MM.1S (cell line): ENCODE data around the gene CCR2.

ENCODE experiments used
- DNase-seq: peaks from one replicate; pipeline ENCODE4 v3.0.0-alpha.2; 2015
- H2AFZ ChIP-seq: fragments of 300-600 bp; sonication (generic); 2 replicates; pipeline ENCODE4 v1.6.0; 2016; ENCODE audit warnings: antibody characterized with exemption, low read length
- H3F3A ChIP-seq: fragments of 300-600 bp; sonication (generic); 2 replicates; pipeline ENCODE4 v1.6.1; 2016; ENCODE audit warnings: mild to moderate bottlenecking, antibody characterized with exemption, low read length, moderate library complexity, mixed read lengths; ENCODE audit not compliant: insufficient read depth
- H3K27ac ChIP-seq: fragments of 300-600 bp; sonication (generic); 2 replicates; pipeline ENCODE4 v1.5.1; 2016; ENCODE audit warnings: mild to moderate bottlenecking, low read length
- H3K27me3 ChIP-seq: fragments of 300-600 bp; sonication (generic); replicated peaks from 2 replicates; pipeline ENCODE4 v1.6.0; 2016; ENCODE audit warnings: low read length; ENCODE audit not compliant: insufficient read depth
- H3K36me3 ChIP-seq: fragments of 300-600 bp; sonication (generic); replicated peaks from 2 replicates; pipeline ENCODE4 v1.6.1; 2016; ENCODE audit warnings: mild to moderate bottlenecking, low read length, mixed read lengths; ENCODE audit not compliant: insufficient read depth
- H3K4me1 ChIP-seq: fragments of 300-600 bp; sonication (generic); 2 replicates; pipeline ENCODE4 v1.6.1; 2016; ENCODE audit warnings: low read length, mixed read lengths
- H3K4me2 ChIP-seq: fragments of 300-600 bp; sonication (generic); 2 replicates; pipeline ENCODE4 v1.6.0; 2016; ENCODE audit warnings: low read depth, low read length
- H3K4me3 ChIP-seq: fragments of 300-600 bp; sonication (generic); 2 replicates; pipeline ENCODE4 v1.5.1; 2016; ENCODE audit warnings: low read length, mixed read lengths
- H3K79me2 ChIP-seq: fragments of 300-600 bp; sonication (generic); 2 replicates; pipeline ENCODE4 v1.6.1; 2016; ENCODE audit warnings: mixed run types, low read length, mixed read lengths
- H3K9ac ChIP-seq: fragments of 300-600 bp; sonication (generic); 2 replicates; pipeline ENCODE4 v1.6.1; 2016; ENCODE audit warnings: low read length, mixed read lengths
- H3K9me2 ChIP-seq: fragments of 300-600 bp; sonication (generic); replicated peaks from 2 replicates; pipeline ENCODE4 v1.6.1; 2016; ENCODE audit warnings: mild to moderate bottlenecking, low read length, mixed read lengths; ENCODE audit not compliant: insufficient read depth
- H3K9me3 ChIP-seq: fragments of 300-600 bp; sonication (generic); replicated peaks from 2 replicates; pipeline ENCODE4 v1.6.1; 2016; ENCODE audit warnings: mild to moderate bottlenecking, low read length, mixed read lengths; ENCODE audit not compliant: insufficient read depth
- H4K20me1 ChIP-seq: fragments of 300-600 bp; sonication (generic); 2 replicates; pipeline ENCODE4 v1.6.1; 2016; ENCODE audit warnings: mild to moderate bottlenecking, low read length, moderate library complexity, mixed read lengths; ENCODE audit not compliant: insufficient read depth
- EZH2 ChIP-seq: fragments of 300-600 bp; sonication (generic); optimal IDR thresholded peaks from 2 replicates; pipeline ENCODE3; 2017; ENCODE audit warnings: low read depth, mild to moderate bottlenecking, antibody characterized with exemption, low read length, mixed read lengths
- EZH2phosphoT487 ChIP-seq: fragments of 300-600 bp; sonication (generic); IDR thresholded peaks from 2 replicates; pipeline ENCODE4 v1.6.1; 2018; ENCODE audit warnings: antibody characterized with exemption, low read length
- TF ChIP-seq, protein P1 (sequence below): fragments of 300-600 bp; sonication (generic); IDR thresholded peaks from 2 replicates; pipeline ENCODE4 v1.5.1; 2016; ENCODE audit warnings: antibody characterized with exemption, low read length, mixed read lengths

The CCR2 gene

DNA sequence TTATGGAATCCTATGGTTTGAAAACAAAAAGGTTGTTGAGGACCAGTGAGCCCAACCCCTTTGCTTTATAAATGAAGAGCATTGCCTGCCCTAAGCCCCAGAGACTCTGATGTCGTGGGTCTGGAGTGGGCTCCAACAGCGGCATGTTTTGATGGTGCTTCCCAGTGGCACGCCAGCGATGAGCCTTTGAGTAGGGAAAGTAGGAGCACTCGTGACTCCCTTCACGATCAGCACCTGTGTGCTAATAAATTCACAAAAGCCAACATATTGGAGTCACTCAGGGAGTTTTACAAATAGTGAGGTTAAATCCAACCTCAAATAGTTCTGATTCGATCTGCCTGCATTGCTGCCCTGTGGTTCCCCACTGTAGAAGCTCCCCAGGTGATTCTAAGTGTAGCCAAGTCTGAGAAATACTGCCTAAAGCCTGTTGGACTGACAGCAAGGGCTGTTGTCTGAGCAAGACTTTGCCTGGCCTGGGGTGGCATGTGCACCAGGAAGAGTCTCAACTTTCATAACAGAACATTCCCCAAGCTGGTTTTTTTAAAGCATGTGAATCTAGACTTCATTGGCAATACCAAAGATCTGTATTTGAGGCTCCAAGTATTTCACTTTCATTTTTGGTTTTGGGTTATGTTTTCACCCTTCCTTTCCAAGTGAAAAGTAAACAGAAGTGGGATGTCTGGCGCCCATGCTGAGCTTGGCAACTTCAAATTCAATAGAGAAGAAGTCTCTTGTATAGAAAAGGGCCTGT lies 26.7 kb downstream of the CCR2 start:
- Histone ChIP-seq H3K27ac (peak overlapping the region; percentile 70), H3K79me2 (no peaks in the 10 kb centered on the region), H4K20me1 (no peaks in the 10 kb centered on the region), H3K4me1 (peaks cover 60% of the 10 kb centered on the region), H3K4me3 (no peak overlapping the region), H3K9me2 (no peaks in the 10 kb centered on the region), H3K9ac (no peak overlapping the region), H3K36me3 (no peaks in the 10 kb centered on the region), H3K4me2 (peak overlapping the region; percentile 39; the same call in 1 of the 2 replicates), H3K9me3 (no peaks in the 10 kb centered on the region), H2AFZ (no peak overlapping the region), H3F3A (peaks cover 42% of the 10 kb centered on the region), H3K27me3 (no peaks in the 10 kb centered on the region)
- DNase-seq, result peak; percentile 68
- TF ChIP-seq, protein P1, sequence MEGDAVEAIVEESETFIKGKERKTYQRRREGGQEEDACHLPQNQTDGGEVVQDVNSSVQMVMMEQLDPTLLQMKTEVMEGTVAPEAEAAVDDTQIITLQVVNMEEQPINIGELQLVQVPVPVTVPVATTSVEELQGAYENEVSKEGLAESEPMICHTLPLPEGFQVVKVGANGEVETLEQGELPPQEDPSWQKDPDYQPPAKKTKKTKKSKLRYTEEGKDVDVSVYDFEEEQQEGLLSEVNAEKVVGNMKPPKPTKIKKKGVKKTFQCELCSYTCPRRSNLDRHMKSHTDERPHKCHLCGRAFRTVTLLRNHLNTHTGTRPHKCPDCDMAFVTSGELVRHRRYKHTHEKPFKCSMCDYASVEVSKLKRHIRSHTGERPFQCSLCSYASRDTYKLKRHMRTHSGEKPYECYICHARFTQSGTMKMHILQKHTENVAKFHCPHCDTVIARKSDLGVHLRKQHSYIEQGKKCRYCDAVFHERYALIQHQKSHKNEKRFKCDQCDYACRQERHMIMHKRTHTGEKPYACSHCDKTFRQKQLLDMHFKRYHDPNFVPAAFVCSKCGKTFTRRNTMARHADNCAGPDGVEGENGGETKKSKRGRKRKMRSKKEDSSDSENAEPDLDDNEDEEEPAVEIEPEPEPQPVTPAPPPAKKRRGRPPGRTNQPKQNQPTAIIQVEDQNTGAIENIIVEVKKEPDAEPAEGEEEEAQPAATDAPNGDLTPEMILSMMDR, result no peak
- TF ChIP-seq EZH2phosphoT487 (no peak), EZH2 (no peak)

DNA sequence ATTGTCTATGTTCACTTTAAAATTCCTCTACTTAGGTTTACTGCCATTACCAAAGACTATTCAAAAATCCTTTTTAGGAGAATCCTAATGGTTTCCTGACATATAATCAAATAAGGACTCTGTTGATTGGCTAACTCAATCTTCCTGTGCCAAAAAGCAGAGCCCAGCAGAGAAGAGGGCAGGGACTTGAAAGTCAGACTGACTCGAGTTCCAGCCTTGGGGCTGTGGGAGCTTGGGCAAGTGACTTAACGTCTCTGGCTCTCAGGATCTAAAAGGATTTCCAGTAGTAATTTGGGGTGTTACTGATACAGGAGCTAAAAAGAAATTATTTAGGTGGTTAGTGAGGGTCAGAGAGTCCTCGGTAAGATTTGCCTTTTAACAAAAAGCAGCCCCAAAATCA lies 27.7 kb downstream of the CCR2 start:
- no peak overlapping the region for H3K4me2 ChIP-seq

DNA sequence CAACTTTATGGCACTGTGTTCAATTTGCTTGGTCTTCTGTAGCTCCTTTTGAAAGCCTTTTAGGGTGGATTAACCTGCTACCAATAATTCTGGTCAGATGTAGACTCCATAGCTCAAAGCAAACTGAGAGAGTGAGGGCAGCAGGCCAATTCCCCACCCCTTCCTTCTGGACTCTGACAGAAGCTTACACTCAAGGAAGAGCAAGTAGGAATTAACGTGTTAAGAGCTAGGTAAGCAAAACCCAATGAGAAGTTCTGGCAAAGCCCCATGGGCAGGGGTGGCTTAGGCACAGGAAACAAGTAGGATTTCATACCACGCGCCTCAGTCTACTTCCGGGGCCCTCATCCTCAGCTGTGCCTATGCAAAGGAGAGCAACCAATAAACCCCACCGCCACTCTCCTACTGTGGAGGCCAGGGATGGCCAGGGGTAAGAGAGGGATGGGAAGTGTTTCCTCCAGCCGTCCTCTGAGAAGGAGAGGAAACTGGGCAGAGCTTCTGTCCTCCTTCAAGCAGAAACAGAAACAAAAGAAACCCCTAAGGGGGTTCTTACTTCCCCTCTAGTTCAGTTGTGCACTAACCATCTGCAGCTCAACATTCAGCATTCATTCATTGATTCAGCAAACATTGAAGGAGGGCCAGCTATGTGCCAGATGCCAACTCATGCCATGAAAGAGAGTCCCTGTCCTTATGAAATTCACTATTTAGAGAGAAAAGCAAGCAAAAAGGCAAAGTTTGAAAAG lies 29.5 kb downstream of the CCR2 start:
- peak overlapping the region; percentile 72 for H3K4me2 ChIP-seq

More for the DNA sequence above, 27.7 kb downstream of the CCR2 start:
- no peak overlapping the region for H3K9ac ChIP-seq
- H3K36me3 ChIP-seq, result no peaks in the 10 kb centered on the region
- H3K27me3 ChIP-seq, result no peaks in the 10 kb centered on the region
- no peak overlapping the region for H2AFZ ChIP-seq
- no peak overlapping the region for H3K27ac ChIP-seq
- H4K20me1 ChIP-seq, result no peaks in the 10 kb centered on the region
- peaks cover 64% of the 10 kb centered on the region for H3K4me1 ChIP-seq
- no peak overlapping the region for H3K4me3 ChIP-seq
- H3K79me2 ChIP-seq, result no peaks in the 10 kb centered on the region
- no peaks in the 10 kb centered on the region for H3K9me3 ChIP-seq
- DNase-seq, result no peak
- TF ChIP-seq EZH2 (no peak), EZH2phosphoT487 (no peak)
- TF ChIP-seq, protein P1, result no peak
- H3K9me2 ChIP-seq, result no peaks in the 10 kb centered on the region
- H3F3A ChIP-seq, result peaks cover 51% of the 10 kb centered on the region

More for the DNA sequence above, 29.5 kb downstream of the CCR2 start:
- Histone ChIP-seq H3K27me3 (no peaks in the 10 kb centered on the region), H3F3A (peaks cover 52% of the 10 kb centered on the region), H3K4me1 (peaks cover 71% of the 10 kb centered on the region), H3K79me2 (no peaks in the 10 kb centered on the region), H3K9me2 (no peaks in the 10 kb centered on the region), H3K9me3 (no peaks in the 10 kb centered on the region), H3K27ac (peak overlapping the region; percentile 93), H3K36me3 (no peaks in the 10 kb centered on the region), H3K9ac (peak overlapping the region; percentile 54), H3K4me3 (peak overlapping the region; percentile 17), H2AFZ (peak overlapping the region; percentile 32), H4K20me1 (no peaks in the 10 kb centered on the region)
- peak; percentile 45 for DNase-seq
- TF ChIP-seq EZH2 (no peak), EZH2phosphoT487 (no peak)
- TF ChIP-seq, protein P1, result no peak
